Measurements from ENCODE around the gene ASTN2. TPM values are rescaled to one million over a fixed set of nuclear protein-coding genes. Genes with fewer than 3 reads are reported as not detected.

ASTN2 gene
- polyA plus RNA-seq, 1 experiment, result 6.6 TPM

DNA sequence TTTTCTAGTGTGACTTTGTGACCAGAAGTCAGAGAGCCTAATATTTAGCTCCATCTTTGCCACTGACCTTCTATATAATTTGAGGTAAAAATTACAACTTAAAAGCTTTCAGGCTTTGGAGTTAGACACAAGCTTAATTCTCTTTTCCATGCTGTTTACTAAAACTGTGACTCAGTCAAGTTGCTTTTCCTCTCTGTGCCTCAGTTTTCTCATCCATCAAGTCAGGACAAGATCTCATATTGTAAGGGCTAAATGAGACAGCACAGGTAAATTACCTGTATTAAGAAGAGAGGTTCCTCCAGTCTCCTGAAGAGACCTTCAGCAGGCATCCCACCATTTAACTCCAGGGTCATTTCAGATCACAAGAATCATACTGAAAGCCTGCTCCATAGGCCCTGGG is 339.2 kb downstream of the ASTN2 start:
- ChIA-PET POLR2A (no interaction called here), CTCF (no interaction called here)
- no peak for DNase-seq (ENCODE audit: low read depth, low spot score)
- Histone ChIP-seq H3K9me3 (ENCODE audit: control insufficient read depth, insufficient read depth, low read length) (no peaks in the 10 kb centered on the region; the same call in 1 of the 2 replicates), H3K27ac (ENCODE audit: low read depth, low read length) (no peak overlapping the region), H3K27me3 (ENCODE audit: control insufficient read depth, insufficient read depth, low read length) (no peaks in the 10 kb centered on the region), H3K4me3 (ENCODE audit: low read depth, low read length) (no peak overlapping the region)
- no peak for TF ChIP-seq CTCF (IDR thresholded peaks at IDR 0.05; ENCODE audit: low read depth, low read length)

- ChIA-PET CTCF (interaction anchor here (0.6 kb wide), 1 partner anchor 540 kb away, joined by 3 read pairs; no protein-coding TSS in a partner anchor), POLR2A (no interaction called here)
- H3K27me3 ChIP-seq (ENCODE audit: control insufficient read depth, insufficient read depth, low read length), result no peaks in the 10 kb centered on the region
- no peaks in the 10 kb centered on the region; the same call in 1 of the 2 replicates for H3K9me3 ChIP-seq (ENCODE audit: control insufficient read depth, insufficient read depth, low read length)
- no peak for TF ChIP-seq CTCF (IDR thresholded peaks at IDR 0.05; ENCODE audit: low read depth, low read length)
- no peak overlapping the region for H3K27ac ChIP-seq (ENCODE audit: low read depth, low read length)
- H3K4me3 ChIP-seq (ENCODE audit: low read depth, low read length), result no peak overlapping the region
- DNase-seq (ENCODE audit: low read depth, low spot score), result no peak
Measured at GRCh38 chr9:117074784-117075520, 339.9 kb downstream of the ASTN2 start.

DNA sequence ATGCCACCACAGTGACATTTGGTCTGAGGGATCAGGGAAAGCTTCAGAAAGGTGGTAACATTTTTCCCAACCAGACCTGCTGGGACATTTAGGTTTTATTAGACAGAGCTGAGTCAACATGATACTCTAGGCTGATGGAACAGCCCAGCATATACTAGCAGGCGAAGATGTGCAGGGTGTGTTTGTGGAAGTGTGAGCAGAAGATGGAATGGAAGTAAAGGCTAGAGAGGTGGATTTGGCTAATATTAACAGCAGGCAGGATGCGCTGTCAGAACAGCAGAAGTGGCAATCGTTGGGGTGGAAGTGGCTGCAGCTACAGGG is 340.6 kb downstream of the ASTN2 start:
- ChIA-PET CTCF (interaction anchor here (0.7 kb wide), 1 partner anchor 51 kb away, joined by 5 read pairs; no protein-coding TSS in a partner anchor), POLR2A (no interaction called here)
- H3K27me3 ChIP-seq (ENCODE audit: control insufficient read depth, insufficient read depth, low read length), result no peaks in the 10 kb centered on the region
- DNase-seq (ENCODE audit: low read depth, low spot score), result no peak
- H3K9me3 ChIP-seq (ENCODE audit: control insufficient read depth, insufficient read depth, low read length), result no peaks in the 10 kb centered on the region; the same call in 1 of the 2 replicates
- no peak for TF ChIP-seq CTCF (IDR thresholded peaks at IDR 0.05; ENCODE audit: low read depth, low read length)
- no peak overlapping the region for H3K4me3 ChIP-seq (ENCODE audit: low read depth, low read length)
- H3K27ac ChIP-seq (ENCODE audit: low read depth, low read length), result no peak overlapping the region

GRCh38 chr9:117073539-117074341 is 341.1 kb downstream of the ASTN2 start:
- no peak overlapping the region for H3K27ac ChIP-seq (ENCODE audit: low read depth, low read length)
- H3K4me3 ChIP-seq (ENCODE audit: low read depth, low read length), result no peak overlapping the region
- no peaks in the 10 kb centered on the region for H3K27me3 ChIP-seq (ENCODE audit: control insufficient read depth, insufficient read depth, low read length)
- ChIA-PET CTCF (interaction anchor here (0.7 kb wide), 1 partner anchor 51 kb away, joined by 5 read pairs; no protein-coding TSS in a partner anchor), POLR2A (no interaction called here)
- no peaks in the 10 kb centered on the region; the same call in 1 of the 2 replicates for H3K9me3 ChIP-seq (ENCODE audit: control insufficient read depth, insufficient read depth, low read length)
- no peak for DNase-seq (ENCODE audit: low read depth, low spot score)
- peak; percentile 40 for TF ChIP-seq CTCF (IDR thresholded peaks at IDR 0.05; ENCODE audit: low read depth, low read length)

GRCh38 chr9:117073071-117073470 is 341.8 kb downstream of the ASTN2 start:
- POLR2A ChIA-PET, result no interaction called here
- TF ChIP-seq CTCF (IDR thresholded peaks at IDR 0.05; ENCODE audit: low read depth, low read length), result no peak
- CTCF ChIA-PET, result interaction anchor here (0.5 kb wide), 1 partner anchor 279 kb away, joined by 3 read pairs; no protein-coding TSS in a partner anchor
- no peak for DNase-seq (ENCODE audit: low read depth, low spot score)
- H3K4me3 ChIP-seq (ENCODE audit: low read depth, low read length), result no peak overlapping the region
- no peaks in the 10 kb centered on the region for H3K27me3 ChIP-seq (ENCODE audit: control insufficient read depth, insufficient read depth, low read length)
- H3K9me3 ChIP-seq (ENCODE audit: control insufficient read depth, insufficient read depth, low read length), result no peaks in the 10 kb centered on the region; the same call in 1 of the 2 replicates
- no peak overlapping the region for H3K27ac ChIP-seq (ENCODE audit: low read depth, low read length)

All from AG04450 (cell line).